ENCODE measurements around the gene CDCA4. TPM values are rescaled to one million over a fixed set of nuclear protein-coding genes. Genes with fewer than 3 reads are reported as not detected.
A peak's percentile ranks its signal among the peaks of the same experiment; 100 is the strongest.

CDCA4 gene
- polyA plus RNA-seq (5.4 and 9.1 TPM in 2 replicates), polyA minus RNA-seq (13.6 and 15.7 TPM in 2 replicates)

DNA sequence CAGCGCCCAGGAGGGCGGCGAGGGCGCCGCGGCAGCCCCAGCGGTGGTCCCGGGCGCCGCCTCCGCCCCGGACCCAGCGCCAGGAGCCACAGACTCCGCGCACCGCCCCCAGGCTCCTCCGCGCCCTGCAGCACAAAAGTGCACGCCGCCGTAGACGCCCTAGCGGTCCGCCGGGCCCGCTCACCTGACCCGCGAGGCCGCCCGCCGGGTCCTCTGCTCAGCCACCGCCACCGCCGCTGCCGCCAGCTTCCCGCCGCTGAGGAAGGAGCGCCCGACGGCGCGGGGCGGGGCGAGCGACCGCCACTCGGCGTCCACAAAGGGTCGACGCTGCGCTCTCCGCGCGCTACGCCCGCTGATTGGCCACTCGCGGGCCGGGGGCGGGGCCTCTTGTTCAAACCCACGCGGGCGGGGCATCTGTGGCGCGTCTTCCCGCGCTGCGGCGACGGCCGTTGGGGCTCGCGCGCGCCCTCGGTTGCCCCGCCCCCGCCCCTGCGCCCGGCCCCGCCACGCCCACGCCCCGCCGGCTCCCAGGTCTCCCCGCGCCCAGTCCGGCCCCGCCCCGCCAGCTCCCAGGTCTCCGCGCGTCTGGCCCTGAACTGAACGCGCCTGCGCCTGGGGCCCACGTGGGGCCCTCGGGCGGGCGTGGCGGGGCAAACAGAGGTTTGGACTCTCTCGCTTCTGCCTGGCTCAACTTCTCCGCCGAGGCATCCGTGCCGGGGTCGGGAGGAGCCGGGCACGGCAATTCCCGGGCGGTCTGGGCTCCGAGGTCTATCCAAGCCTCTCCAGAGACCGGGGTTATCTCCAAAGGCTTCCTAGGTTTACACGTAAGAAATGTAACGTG, at the start of gene CDCA4:
Gene CDCA4 (minus strand): TSS at position 269 of the 841 bp plus-strand sequence. CDS start 9,154 bp downstream, outside the sequence.
- Histone ChIP-seq H3K36me3 (ENCODE audit: insufficient read depth, low read length) (no peaks in the 10 kb centered on the region), H3K4me3 (ENCODE audit: low read length) (peak within 1 kb of the TSS; percentile 93), H3K27ac (ENCODE audit: low read length) (peak within 1 kb of the TSS; percentile 49), H3K27me3 (ENCODE audit: insufficient read depth, low read depth, low read length) (no peaks in the 10 kb centered on the region), H3K79me2 (replicated peaks; ENCODE audit: insufficient read depth, low read length) (peaks cover 35% of the 10 kb centered on the region), H2AFZ (ENCODE audit: low read depth, low read length) (peak within 1 kb of the TSS; percentile 30), H3K9me2 (ENCODE audit: insufficient read depth, low read length) (no peaks in the 10 kb centered on the region), H4K20me1 (ENCODE audit: insufficient read depth) (no peaks in the 10 kb centered on the region), H3K9me3 (ENCODE audit: low read length) (no peaks in the 10 kb centered on the region), H3F3A (ENCODE audit: insufficient read depth, low read length, poor library complexity, severe bottlenecking) (peaks cover 6% of the 10 kb centered on the region), H3K9ac (ENCODE audit: low read length) (peak within 1 kb of the TSS; percentile 68), H3K4me2 (ENCODE audit: low read length) (peak within 1 kb of the TSS; percentile 99)
- TF ChIP-seq SMC3 (conservative IDR thresholded peaks at IDR 0.05; ENCODE audit: poor library complexity) (peak; percentile 22), MXI1 (conservative IDR thresholded peaks at IDR 0.05; ENCODE audit: poor library complexity, severe bottlenecking) (no peak), EP300 (conservative IDR thresholded peaks at IDR 0.05; ENCODE audit: poor library complexity, severe bottlenecking) (no peak), CTCF (IDR thresholded peaks at IDR 0.05; ENCODE audit: poor library complexity, severe bottlenecking) (peak; percentile 60), TAF1 (IDR thresholded peaks at IDR 0.05; ENCODE audit: low read depth) (peak; percentile 5), POLR2AphosphoS5 (IDR thresholded peaks at IDR 0.05) (peak; percentile 70), EZH2 (IDR thresholded peaks at IDR 0.05; ENCODE audit: borderline replicate concordance, insufficient read depth, low read length, poor library complexity, severe bottlenecking) (no peak), RAD21 (conservative IDR thresholded peaks at IDR 0.05) (peak; percentile 44)
- TF ChIP-seq, protein P1, sequence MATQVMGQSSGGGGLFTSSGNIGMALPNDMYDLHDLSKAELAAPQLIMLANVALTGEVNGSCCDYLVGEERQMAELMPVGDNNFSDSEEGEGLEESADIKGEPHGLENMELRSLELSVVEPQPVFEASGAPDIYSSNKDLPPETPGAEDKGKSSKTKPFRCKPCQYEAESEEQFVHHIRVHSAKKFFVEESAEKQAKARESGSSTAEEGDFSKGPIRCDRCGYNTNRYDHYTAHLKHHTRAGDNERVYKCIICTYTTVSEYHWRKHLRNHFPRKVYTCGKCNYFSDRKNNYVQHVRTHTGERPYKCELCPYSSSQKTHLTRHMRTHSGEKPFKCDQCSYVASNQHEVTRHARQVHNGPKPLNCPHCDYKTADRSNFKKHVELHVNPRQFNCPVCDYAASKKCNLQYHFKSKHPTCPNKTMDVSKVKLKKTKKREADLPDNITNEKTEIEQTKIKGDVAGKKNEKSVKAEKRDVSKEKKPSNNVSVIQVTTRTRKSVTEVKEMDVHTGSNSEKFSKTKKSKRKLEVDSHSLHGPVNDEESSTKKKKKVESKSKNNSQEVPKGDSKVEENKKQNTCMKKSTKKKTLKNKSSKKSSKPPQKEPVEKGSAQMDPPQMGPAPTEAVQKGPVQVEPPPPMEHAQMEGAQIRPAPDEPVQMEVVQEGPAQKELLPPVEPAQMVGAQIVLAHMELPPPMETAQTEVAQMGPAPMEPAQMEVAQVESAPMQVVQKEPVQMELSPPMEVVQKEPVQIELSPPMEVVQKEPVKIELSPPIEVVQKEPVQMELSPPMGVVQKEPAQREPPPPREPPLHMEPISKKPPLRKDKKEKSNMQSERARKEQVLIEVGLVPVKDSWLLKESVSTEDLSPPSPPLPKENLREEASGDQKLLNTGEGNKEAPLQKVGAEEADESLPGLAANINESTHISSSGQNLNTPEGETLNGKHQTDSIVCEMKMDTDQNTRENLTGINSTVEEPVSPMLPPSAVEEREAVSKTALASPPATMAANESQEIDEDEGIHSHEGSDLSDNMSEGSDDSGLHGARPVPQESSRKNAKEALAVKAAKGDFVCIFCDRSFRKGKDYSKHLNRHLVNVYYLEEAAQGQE (IDR thresholded peaks at IDR 0.05; ENCODE audit: borderline replicate concordance): no peak

DNA sequence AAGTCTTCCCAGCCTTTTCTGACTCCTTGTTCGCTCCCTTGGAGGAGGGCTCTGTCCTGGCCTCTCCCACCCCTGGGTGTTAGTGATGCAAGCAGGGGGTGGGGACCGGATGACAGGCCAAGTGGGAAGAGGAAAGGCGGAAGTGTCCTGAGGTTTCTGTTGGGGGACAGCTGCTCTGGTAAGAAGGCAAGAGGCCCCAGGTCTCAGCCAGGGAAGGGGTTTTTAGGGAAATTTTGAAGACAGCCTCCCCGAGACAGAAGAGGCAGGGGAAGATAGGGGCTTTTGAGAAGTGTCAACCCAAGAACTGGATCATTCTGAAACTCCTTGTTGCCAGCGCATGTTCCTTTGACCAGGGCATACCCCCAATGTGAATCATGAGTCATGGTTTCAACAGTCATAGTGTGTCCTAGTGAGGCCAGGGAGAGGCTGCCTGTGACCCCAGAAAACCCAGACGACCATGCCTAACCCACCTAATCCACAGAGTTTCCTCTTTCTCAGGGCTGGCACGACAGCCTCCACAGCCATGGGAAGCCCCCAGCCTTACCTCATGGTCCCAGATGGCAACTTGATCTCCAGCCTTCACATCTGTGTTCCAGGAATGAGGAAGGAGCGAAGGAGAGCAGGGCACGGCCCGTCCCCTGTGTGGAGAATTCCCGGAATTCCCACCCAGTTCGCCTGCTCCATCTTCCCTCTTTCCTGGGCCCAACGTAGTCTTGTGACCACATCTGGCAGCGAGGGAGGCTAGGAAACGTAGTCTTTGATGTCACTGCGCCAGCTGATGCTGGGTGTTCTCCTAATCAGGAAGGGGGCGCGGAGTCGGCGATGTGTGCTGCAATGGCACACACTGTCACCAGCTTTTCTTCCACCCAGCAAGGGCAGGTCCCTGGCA, 49.2 kb upstream of the CDCA4 start:
- H2AFZ ChIP-seq (ENCODE audit: low read depth, low read length): no peak overlapping the region
- no peak overlapping the region for H3K4me3 ChIP-seq (ENCODE audit: low read length)
- no peaks in the 10 kb centered on the region for H3F3A ChIP-seq (ENCODE audit: insufficient read depth, low read length, poor library complexity, severe bottlenecking)
- no peaks in the 10 kb centered on the region for H3K27me3 ChIP-seq (ENCODE audit: insufficient read depth, low read depth, low read length)
- H3K36me3 ChIP-seq (ENCODE audit: insufficient read depth, low read length): no peaks in the 10 kb centered on the region
- H3K79me2 ChIP-seq (replicated peaks; ENCODE audit: insufficient read depth, low read length): no peaks in the 10 kb centered on the region
- TF ChIP-seq EP300 (conservative IDR thresholded peaks at IDR 0.05; ENCODE audit: poor library complexity, severe bottlenecking): no peak
- no peak for TF ChIP-seq POLR2AphosphoS5 (IDR thresholded peaks at IDR 0.05)
- TF ChIP-seq, protein P1 (IDR thresholded peaks at IDR 0.05; ENCODE audit: borderline replicate concordance): no peak
- no peak for TF ChIP-seq RAD21 (conservative IDR thresholded peaks at IDR 0.05)
- TF ChIP-seq CTCF (IDR thresholded peaks at IDR 0.05; ENCODE audit: poor library complexity, severe bottlenecking): no peak
- TF ChIP-seq TAF1 (IDR thresholded peaks at IDR 0.05; ENCODE audit: low read depth): no peak
- TF ChIP-seq MXI1 (conservative IDR thresholded peaks at IDR 0.05; ENCODE audit: poor library complexity, severe bottlenecking): no peak
- no peak for TF ChIP-seq EZH2 (IDR thresholded peaks at IDR 0.05; ENCODE audit: borderline replicate concordance, insufficient read depth, low read length, poor library complexity, severe bottlenecking)
- no peak for TF ChIP-seq SMC3 (conservative IDR thresholded peaks at IDR 0.05; ENCODE audit: poor library complexity)
- no peaks in the 10 kb centered on the region for H3K9me3 ChIP-seq (ENCODE audit: low read length)
- no peak overlapping the region for H3K27ac ChIP-seq (ENCODE audit: low read length)
- no peaks in the 10 kb centered on the region for H3K9me2 ChIP-seq (ENCODE audit: insufficient read depth, low read length)
- no peak overlapping the region for H3K4me2 ChIP-seq (ENCODE audit: low read length)
- no peak overlapping the region for H3K9ac ChIP-seq (ENCODE audit: low read length)
- H4K20me1 ChIP-seq (ENCODE audit: insufficient read depth): no peaks in the 10 kb centered on the region

Measured in neural cell (in vitro differentiated cells).